ENCODE data around the gene LYRM4. TPM values are rescaled to one million over a fixed set of nuclear protein-coding genes. Genes with fewer than 3 reads are reported as not detected.

LYRM4 gene
- total RNA-seq, 4 donors from 2014 or later: 21.4 to 47.8 (median 26.2) TPM

DNA sequence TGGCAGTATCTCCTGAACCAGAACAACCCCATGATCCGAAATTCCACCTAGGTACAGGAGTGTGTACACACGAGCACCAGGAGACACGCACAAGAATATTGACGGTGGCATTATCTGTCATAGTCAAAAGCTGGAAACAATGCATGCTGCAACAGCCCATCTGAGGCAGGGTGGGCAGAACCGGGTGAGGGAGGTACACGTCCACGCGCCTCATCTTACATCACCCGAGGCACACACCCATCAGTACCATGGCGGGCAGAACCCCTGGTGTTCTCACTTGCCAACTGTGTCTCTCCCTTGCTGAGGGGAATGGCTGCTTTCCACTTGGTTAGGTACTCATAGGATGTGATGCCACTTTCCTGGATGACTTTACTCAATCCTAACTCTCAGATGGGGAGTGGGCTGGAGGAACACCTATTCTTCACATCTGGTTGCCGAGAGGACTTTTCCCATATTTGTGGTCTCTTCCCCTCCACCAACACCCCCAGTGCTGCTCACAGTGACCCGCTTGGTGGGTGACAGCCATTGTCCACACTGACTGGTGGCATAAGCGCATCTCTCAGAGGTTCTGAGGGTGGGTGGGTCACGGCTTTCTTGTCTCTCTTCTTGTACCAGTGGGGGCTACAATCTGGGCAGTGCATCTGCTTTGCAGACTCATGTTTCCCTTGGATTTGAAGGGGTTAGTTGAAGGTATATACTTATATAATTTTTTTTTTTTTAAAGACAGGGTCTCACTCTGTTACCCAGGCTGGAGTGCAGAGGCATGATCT, 162.1 kb downstream of the LYRM4 start:
- DNase-seq (ENCODE audit: low spot score) (no peak), ATAC-seq (ENCODE audit: low FRiP score) (no peak)
- TF ChIP-seq, protein P1, sequence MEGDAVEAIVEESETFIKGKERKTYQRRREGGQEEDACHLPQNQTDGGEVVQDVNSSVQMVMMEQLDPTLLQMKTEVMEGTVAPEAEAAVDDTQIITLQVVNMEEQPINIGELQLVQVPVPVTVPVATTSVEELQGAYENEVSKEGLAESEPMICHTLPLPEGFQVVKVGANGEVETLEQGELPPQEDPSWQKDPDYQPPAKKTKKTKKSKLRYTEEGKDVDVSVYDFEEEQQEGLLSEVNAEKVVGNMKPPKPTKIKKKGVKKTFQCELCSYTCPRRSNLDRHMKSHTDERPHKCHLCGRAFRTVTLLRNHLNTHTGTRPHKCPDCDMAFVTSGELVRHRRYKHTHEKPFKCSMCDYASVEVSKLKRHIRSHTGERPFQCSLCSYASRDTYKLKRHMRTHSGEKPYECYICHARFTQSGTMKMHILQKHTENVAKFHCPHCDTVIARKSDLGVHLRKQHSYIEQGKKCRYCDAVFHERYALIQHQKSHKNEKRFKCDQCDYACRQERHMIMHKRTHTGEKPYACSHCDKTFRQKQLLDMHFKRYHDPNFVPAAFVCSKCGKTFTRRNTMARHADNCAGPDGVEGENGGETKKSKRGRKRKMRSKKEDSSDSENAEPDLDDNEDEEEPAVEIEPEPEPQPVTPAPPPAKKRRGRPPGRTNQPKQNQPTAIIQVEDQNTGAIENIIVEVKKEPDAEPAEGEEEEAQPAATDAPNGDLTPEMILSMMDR (IDR thresholded peaks at IDR 0.05): no peak

DNA sequence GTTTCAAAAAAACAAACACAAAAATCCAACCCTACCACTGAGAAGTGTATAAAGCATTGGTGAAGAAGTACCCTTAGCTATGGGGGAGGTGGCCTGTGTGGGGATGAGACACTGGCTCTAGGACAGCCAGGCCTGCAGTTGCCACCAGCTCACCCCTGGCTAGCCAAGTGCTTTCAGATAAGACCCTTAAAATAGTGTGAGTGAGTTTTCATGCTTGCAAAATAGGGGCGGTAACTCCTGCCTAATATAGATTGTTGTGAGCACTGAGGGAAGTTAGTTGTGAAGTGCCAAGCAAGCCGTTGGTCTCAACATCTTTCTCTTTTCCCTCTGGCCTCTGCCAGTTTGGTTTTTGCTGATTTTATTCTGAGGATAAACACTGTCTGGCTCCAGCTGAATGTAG, 164.3 kb downstream of the LYRM4 start:
- TF ChIP-seq, protein P1 (IDR thresholded peaks at IDR 0.05): no peak
- DNase-seq (ENCODE audit: low spot score): no peak
- ATAC-seq (ENCODE audit: low FRiP score): no peak

DNA sequence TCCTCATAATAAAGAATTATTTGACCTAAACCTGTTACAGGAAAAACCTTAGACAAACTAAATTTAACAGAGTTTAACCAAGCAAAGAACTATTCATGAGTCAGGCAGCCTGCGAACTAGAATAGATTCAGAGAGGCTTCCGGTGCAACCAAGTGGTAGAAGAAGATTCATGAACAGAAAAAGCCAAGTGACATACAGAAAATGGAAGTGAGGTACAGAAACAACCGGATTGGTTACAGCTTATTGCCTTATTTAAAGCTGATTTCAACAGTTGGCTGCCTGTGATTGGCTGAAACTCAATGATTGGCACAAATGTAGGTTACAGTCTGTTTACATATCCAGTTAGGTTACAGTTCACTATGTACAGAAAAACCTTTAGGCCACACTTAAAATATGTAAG, 165.5 kb downstream of the LYRM4 start:
- DNase-seq (ENCODE audit: low spot score): no peak
- TF ChIP-seq, protein P1 (IDR thresholded peaks at IDR 0.05): no peak
- ATAC-seq (ENCODE audit: low FRiP score): no peak

DNA sequence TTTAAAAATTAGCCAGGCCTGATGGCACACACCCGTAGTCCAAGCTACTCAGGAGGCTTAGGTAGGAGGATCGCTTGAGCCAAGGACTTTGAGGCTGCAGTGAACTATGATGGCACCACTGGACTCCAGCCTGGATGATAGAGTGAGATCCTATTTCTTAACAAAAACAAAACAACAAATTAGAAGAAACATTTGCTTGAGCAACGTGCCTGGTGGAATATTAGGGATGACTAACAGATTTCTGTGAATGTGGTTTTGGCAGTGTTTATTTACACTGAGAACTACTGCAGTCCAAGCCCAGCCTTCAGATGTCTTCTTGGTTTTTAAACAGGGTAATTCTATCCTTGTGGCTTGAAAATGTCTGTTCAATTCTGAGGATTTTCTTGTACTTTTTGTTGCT, 166.4 kb downstream of the LYRM4 start:
- TF ChIP-seq, protein P1 (IDR thresholded peaks at IDR 0.05): no peak
- ATAC-seq (ENCODE audit: low FRiP score): no peak
- DNase-seq (ENCODE audit: low spot score): no peak

DNA sequence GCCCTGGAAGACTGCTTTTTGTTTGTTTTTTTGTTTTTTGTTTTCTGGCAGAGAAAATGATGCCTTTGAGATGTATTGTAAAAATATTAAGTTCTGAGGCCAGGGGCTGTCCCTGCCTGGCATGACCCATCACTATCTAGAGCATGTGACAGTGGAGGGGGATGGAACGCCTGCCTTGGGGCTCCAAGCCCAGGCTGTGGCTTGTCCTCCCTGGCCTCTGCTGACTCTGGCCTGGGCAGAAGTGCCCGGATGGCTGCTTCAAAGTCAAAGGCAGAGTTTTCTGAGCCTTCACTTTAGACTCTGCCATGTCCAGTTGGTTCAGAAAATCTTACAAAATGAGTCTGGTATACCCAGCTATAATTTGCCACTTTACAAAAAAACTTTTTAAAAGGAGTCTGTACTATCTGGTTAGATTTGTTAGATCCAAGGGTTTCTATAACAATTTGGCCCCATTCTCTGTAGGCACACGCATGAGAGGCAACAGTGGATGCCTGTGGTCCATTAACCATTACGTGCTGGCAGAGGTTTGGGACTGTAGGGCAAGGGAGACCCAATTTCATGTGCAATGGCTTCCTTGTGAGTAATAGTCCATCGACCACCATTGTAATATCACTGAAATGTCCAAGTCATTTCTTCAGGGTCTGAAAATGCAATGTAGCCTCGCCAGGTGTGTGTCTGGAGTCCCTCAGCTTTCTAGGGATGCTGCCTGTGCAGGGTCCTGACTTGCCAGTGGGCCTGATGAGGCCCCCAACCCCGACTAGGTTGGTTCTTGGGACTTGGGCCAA, 167.3 kb downstream of the LYRM4 start:
- TF ChIP-seq, protein P1 (IDR thresholded peaks at IDR 0.05): no peak
- no peak for ATAC-seq (ENCODE audit: low FRiP score)
- DNase-seq (ENCODE audit: low spot score): no peak

DNA sequence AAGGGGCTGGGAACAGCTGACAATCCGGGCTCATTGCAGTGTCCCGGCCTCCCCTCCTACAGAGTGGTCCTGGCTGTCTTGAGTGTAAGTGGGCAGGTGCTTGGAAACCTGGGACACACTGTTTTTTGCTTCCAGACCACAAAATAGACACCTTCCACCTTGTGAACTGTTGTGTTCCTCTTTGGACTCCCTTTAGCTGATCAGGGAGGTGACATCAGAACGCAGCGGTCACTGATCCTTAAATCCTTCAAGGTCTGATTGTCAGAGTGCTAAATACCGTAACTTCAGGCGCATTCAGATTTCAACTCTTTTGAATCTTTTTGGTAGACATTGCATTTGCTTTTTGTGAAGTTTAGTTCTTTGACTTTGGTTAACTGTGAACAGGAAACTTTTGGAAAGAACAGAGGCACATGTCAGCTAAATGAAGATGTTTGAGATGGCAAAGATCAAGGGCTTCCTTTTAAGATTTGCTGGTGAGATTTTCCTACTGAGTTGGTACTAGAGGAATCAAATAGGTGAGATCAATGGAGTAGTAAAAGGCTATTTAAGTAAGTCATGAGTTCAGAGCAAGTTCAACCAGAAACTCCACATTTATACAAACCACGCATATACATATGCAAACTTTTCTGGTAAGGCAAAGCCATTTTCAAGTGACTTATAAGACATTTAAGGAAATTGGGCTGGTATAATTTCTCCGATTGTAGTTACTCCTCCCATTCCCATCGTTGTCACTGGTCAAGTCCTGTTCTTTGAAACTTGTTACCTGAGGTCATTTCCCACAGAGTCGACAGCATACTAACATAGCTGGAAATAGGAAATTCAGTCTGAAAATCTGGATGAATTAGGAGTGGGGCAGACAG, 169.3 kb downstream of the LYRM4 start:
- TF ChIP-seq, protein P1 (IDR thresholded peaks at IDR 0.05): no peak
- ATAC-seq (ENCODE audit: low FRiP score): no peak

More for the DNA sequence above, 169.3 kb downstream of the LYRM4 start:
- DNase-seq (ENCODE audit: low spot score): no peak

Data from omental fat pad (tissue), 4 donors.